ENCODE measurements around the gene AP3B1. TPM values are rescaled to one million over a fixed set of nuclear protein-coding genes. Genes with fewer than 3 reads are reported as not detected.

AP3B1 gene
- polyA plus RNA-seq, 3 donors: 20.3 to 39.8 (median 24.9) TPM

- peaks cover 17% of the 10 kb centered on the region for H3K4me1 Mint-ChIP-seq
- intact Hi-C loops (cut with micrococcal nuclease): loop anchor here in 1 of 2 donors (10.0 kb wide), 1 partner anchor 356 kb away; no protein-coding TSS in a partner anchor
- Histone ChIP-seq H3K27me3 (ENCODE audit: control insufficient read depth in 2 of 2, insufficient read depth in 2 of 2, low read length in 2 of 2) (no peaks in the 10 kb centered on the region), H3K4me1 (ENCODE audit: control insufficient read depth in 1 of 2, insufficient read depth in 2 of 2, low read length in 2 of 2) (peaks cover 9% of the 10 kb centered on the region in 2 donors), H3K27ac (ENCODE audit: low read depth in 1 of 2, low read length in 2 of 2) (peak overlapping the region in 1 of 2 donors; percentile 8), H3K4me2 (replicated peaks; ENCODE audit: extremely low read depth, low read length, poor library complexity, severe bottlenecking) (no peak overlapping the region), H3K79me2 (ENCODE audit: insufficient read depth, low read length) (no peaks in the 10 kb centered on the region), H3K36me3 (replicated peaks in 1 of 2; ENCODE audit: control insufficient read depth in 1 of 2, insufficient read depth in 2 of 2, low read length in 2 of 2) (peaks cover 26 to 56% of the 10 kb centered on the region in 2 donors), H3K4me3 (replicated peaks in 1 of 3; ENCODE audit: low read depth in 2 of 3, low read length in 3 of 3) (no peak overlapping the region), H3K9ac (ENCODE audit: insufficient read depth, low read length, poor library complexity, severe bottlenecking) (no peak overlapping the region), H4K20me1 (ENCODE audit: insufficient read depth, low read length) (no peaks in the 10 kb centered on the region), H3K9me3 (replicated peaks in 1 of 2; ENCODE audit: control insufficient read depth in 1 of 2, insufficient read depth in 1 of 2, low read length in 2 of 2) (no peaks in the 10 kb centered on the region), H2AFZ (ENCODE audit: insufficient read depth, low read depth, low read length, poor library complexity, severe bottlenecking) (no peak overlapping the region)
- 26% methylated on average over 5 of the region's 7 CpGs for WGBS (ENCODE audit: insufficient coverage)
- TF ChIP-seq CTCF (IDR thresholded peaks at IDR 0.05): no peak
- peak in 2 of 3 donors; percentile 23 to 57 for DNase-seq
- no peaks in the 10 kb centered on the region for H3K9me3 Mint-ChIP-seq
- no peak overlapping the region for H3K4me3 Mint-ChIP-seq
- H3K27me3 Mint-ChIP-seq (ENCODE audit: low read depth in 3 of 3): peaks cover 0 to 2% (median 0%) of the 10 kb centered on the region in 3 donors
- peak overlapping the region in 4 of 7 donors; percentile 26 to 57 (median 44) for H3K27ac Mint-ChIP-seq
- H3K36me3 Mint-ChIP-seq: peaks cover 36 to 56% of the 10 kb centered on the region in 2 donors
Measured at GRCh38 chr5:78001197-78001596, 293.3 kb downstream of the AP3B1 start.

DNA sequence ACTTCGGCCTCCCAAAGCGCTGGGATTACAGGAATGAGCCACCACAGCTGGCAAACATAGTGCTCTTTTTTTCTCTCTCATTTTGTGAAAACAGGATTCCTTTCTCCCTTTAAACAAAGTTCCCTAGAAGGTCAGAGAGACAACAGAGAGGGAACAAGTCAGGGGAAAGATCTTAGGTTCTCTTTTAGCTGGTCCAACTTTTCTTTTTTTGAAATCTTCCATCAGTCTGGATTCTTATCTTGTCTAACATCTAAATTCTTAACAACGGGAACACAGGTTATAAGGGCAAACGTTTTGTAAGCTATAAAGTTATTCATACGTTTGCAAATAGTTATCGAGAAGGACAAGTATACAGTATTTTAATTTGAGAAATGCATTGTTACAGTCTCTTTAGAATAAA, 294.3 kb downstream of the AP3B1 start:
- Mint-ChIP-seq H3K4me1 (peaks cover 17% of the 10 kb centered on the region), H3K27me3 (ENCODE audit: low read depth in 3 of 3) (peaks cover 0 to 2% (median 0%) of the 10 kb centered on the region in 3 donors), H3K4me3 (no peak overlapping the region), H3K36me3 (peaks cover 40 to 52% of the 10 kb centered on the region in 2 donors), H3K9me3 (no peaks in the 10 kb centered on the region), H3K27ac (peak overlapping the region in 2 of 7 donors; percentile 41 to 71)
- Histone ChIP-seq H3K9me3 (replicated peaks in 1 of 2; ENCODE audit: control insufficient read depth in 1 of 2, insufficient read depth in 1 of 2, low read length in 2 of 2) (no peaks in the 10 kb centered on the region), H3K27ac (ENCODE audit: low read depth in 1 of 2, low read length in 2 of 2) (no peak overlapping the region), H3K27me3 (ENCODE audit: control insufficient read depth in 2 of 2, insufficient read depth in 2 of 2, low read length in 2 of 2) (no peaks in the 10 kb centered on the region), H2AFZ (ENCODE audit: insufficient read depth, low read depth, low read length, poor library complexity, severe bottlenecking) (no peak overlapping the region), H3K9ac (ENCODE audit: insufficient read depth, low read length, poor library complexity, severe bottlenecking) (no peak overlapping the region), H3K36me3 (replicated peaks in 1 of 2; ENCODE audit: control insufficient read depth in 1 of 2, insufficient read depth in 2 of 2, low read length in 2 of 2) (peaks cover 26 to 53% of the 10 kb centered on the region in 2 donors), H3K4me2 (replicated peaks; ENCODE audit: extremely low read depth, low read length, poor library complexity, severe bottlenecking) (no peak overlapping the region), H3K79me2 (ENCODE audit: insufficient read depth, low read length) (no peaks in the 10 kb centered on the region), H3K4me1 (ENCODE audit: control insufficient read depth in 1 of 2, insufficient read depth in 2 of 2, low read length in 2 of 2) (peaks cover 9% of the 10 kb centered on the region in 2 donors), H4K20me1 (ENCODE audit: insufficient read depth, low read length) (no peaks in the 10 kb centered on the region), H3K4me3 (replicated peaks in 1 of 3; ENCODE audit: low read depth in 2 of 3, low read length in 3 of 3) (no peak overlapping the region)
- 100% methylated on average over 2 of the region's 6 CpGs for WGBS (ENCODE audit: insufficient coverage)
- intact Hi-C loops (cut with micrococcal nuclease): loop anchor here in 1 of 2 donors (10.0 kb wide), 1 partner anchor 355 kb away; no protein-coding TSS in a partner anchor
- DNase-seq: no peak
- TF ChIP-seq CTCF (IDR thresholded peaks at IDR 0.05): no peak
